OCI-LY1 (cell line): ENCODE results near the gene EME2.

Source experiments
- EZH2 ChIP-seq: fragments of 200-600 bp; sonication (generic), shearing (Covaris generic); IDR thresholded peaks from 2 replicates; pipeline ENCODE4 v1.8.0; 2017; ENCODE audit warnings: borderline replicate concordance, mixed run types, mild to moderate bottlenecking, antibody characterized with exemption, low read length, moderate library complexity, mixed read lengths
- TF ChIP-seq, protein P1 (sequence below): fragments of 200-600 bp; sonication (generic), shearing (Covaris generic); IDR thresholded peaks from 2 replicates; pipeline ENCODE4 v1.5.1; 2017; ENCODE audit warnings: mild to moderate bottlenecking, antibody characterized with exemption, low read length, moderate library complexity, mixed read lengths

DNA sequence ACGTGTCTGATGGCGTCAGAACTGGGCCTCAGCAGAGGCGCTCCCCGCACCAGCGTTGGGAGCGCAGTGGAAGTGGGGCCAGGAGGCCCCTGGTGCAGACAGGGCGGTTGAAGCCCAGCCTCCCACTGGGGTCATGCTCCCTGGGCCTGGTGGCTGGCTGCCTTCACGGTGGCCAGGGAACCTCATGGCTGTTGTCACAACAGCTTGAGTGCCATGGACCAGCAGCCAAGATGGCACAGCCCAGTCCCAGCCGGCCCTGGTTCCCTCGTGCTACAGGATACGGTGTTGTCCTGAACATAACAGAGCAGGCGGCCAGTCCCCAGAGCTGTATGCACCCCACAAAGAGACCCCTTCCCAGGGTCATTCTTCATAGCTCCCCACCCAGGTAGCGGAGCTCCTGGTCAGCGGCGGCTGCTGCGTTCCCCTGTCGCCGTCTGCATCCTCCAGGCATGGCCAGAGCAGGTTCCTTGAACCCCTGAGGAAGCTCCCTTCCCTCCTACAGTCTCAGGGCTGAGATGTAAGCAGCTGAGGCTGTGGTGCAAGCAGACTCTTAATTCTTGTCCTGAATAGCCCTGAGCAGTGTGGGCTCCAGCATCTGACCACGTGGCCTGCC, 31.0 kb upstream of the EME2 start:
- no peak for TF ChIP-seq EZH2
- TF ChIP-seq, protein P1, sequence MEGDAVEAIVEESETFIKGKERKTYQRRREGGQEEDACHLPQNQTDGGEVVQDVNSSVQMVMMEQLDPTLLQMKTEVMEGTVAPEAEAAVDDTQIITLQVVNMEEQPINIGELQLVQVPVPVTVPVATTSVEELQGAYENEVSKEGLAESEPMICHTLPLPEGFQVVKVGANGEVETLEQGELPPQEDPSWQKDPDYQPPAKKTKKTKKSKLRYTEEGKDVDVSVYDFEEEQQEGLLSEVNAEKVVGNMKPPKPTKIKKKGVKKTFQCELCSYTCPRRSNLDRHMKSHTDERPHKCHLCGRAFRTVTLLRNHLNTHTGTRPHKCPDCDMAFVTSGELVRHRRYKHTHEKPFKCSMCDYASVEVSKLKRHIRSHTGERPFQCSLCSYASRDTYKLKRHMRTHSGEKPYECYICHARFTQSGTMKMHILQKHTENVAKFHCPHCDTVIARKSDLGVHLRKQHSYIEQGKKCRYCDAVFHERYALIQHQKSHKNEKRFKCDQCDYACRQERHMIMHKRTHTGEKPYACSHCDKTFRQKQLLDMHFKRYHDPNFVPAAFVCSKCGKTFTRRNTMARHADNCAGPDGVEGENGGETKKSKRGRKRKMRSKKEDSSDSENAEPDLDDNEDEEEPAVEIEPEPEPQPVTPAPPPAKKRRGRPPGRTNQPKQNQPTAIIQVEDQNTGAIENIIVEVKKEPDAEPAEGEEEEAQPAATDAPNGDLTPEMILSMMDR: no peak
